IMR-90 (cell line): Measurements from ENCODE around the gene TTLL8. TPM values are rescaled to one million over a fixed set of nuclear protein-coding genes. Genes with fewer than 3 reads are reported as not detected.

ENCODE experiments used
- ATAC-seq: fragments of 200-7000 bp; cut with Tn5 transposase; 2 replicates; pipeline ENCODE4 v1.9.1; 2020; ENCODE audit warnings: low read depth, mild to moderate bottlenecking, moderate library complexity
- BruUV-seq: library from RNA; stranded (reverse); fragments of 400-500 nt; replicated peaks from 2 replicates; lab custom pipeline; 2021; lab: Mats Ljungman, UMichigan
- CTCF ChIA-PET: fragments of 300-600 bp; formaldehyde crosslinking; extraction: SDS; loops from one replicate; lab custom pipeline; 2021; ENCODE audit warnings: antibody characterized with exemption; lab: Yijun Ruan, JAX
- POLR2A ChIA-PET: fragments of 300-600 bp; sonication (Branson Sonifier 250); formaldehyde crosslinking; loops from one replicate; lab custom pipeline; 2022; ENCODE audit warnings: antibody characterized with exemption; ENCODE audit not compliant: unreplicated experiment; lab: Charles Lee
- DNase-seq: peaks from one replicate; pipeline ENCODE4 v3.0.0; 2013
- H2AFZ ChIP-seq: replicated peaks from 2 replicates; pipeline ENCODE3; 2013; ENCODE audit warnings: low read length, mild to moderate bottlenecking; ENCODE audit not compliant: poor library complexity
- H2AK5ac ChIP-seq: 2 replicates; pipeline ENCODE4 v1.6.1; 2013; ENCODE audit warnings: low read depth, low read length, inconsistent platforms
- H2AK9ac ChIP-seq: replicated peaks from 2 replicates; pipeline ENCODE3; 2013; ENCODE audit warnings: mild to moderate bottlenecking, low read depth, low read length, moderate library complexity; ENCODE audit not compliant: poor library complexity
- H2BK120ac ChIP-seq: 2 replicates; pipeline ENCODE4 v1.6.1; 2013; ENCODE audit warnings: low read depth, low read length, inconsistent platforms
- H2BK15ac ChIP-seq: 3 replicates; pipeline ENCODE4 v1.6.1; 2013; ENCODE audit warnings: low read depth, low read length, inconsistent platforms
- H2BK20ac ChIP-seq: 2 replicates; pipeline ENCODE4 v1.6.1; 2013; ENCODE audit warnings: low read depth, mild to moderate bottlenecking, inconsistent platforms, low read length, moderate library complexity
- H2BK5ac ChIP-seq: 2 replicates; pipeline ENCODE4 v1.6.1; 2013; ENCODE audit warnings: mild to moderate bottlenecking, low read depth, low read length, inconsistent platforms; ENCODE audit not compliant: poor library complexity, severe bottlenecking
- H3K14ac ChIP-seq: replicated peaks from 2 replicates; pipeline ENCODE4 v1.6.1; 2013; ENCODE audit warnings: low read depth, low read length, inconsistent platforms
- H3K18ac ChIP-seq: 2 replicates; pipeline ENCODE4 v1.6.1; 2013; ENCODE audit warnings: low read depth, low read length, control low read depth
- H3K23ac ChIP-seq: 2 replicates; pipeline ENCODE4 v1.6.1; 2013; ENCODE audit warnings: low read depth, low read length, inconsistent platforms
- H3K27ac ChIP-seq: 2 replicates; pipeline ENCODE4 v1.5.1; 2013; ENCODE audit warnings: mild to moderate bottlenecking, control low read depth, low read length; ENCODE audit not compliant: insufficient read depth
- H3K27me3 ChIP-seq: 2 replicates; pipeline ENCODE4 v1.6.1; 2013; ENCODE audit warnings: low read length; ENCODE audit not compliant: control insufficient read depth, insufficient read depth
- H3K36me3 ChIP-seq: 2 replicates; pipeline ENCODE4 v1.6.1; 2013; ENCODE audit warnings: low read length, mixed read lengths; ENCODE audit not compliant: control insufficient read depth, insufficient read depth
- H3K4ac ChIP-seq: 2 replicates; pipeline ENCODE4 v1.6.1; 2013; ENCODE audit warnings: low read depth, low read length, inconsistent platforms
- H3K4me1 ChIP-seq: 2 replicates; pipeline ENCODE4 v1.6.1; 2013; ENCODE audit warnings: low read length, mixed read lengths; ENCODE audit not compliant: control insufficient read depth, insufficient read depth
- H3K4me2 ChIP-seq: 2 replicates; pipeline ENCODE4 v1.6.1; 2013; ENCODE audit warnings: low read depth, mild to moderate bottlenecking, control low read depth, low read length, moderate library complexity
- H3K4me3 ChIP-seq: 2 replicates; pipeline ENCODE4 v1.5.1; 2013; ENCODE audit warnings: low read depth, mild to moderate bottlenecking, control low read depth, low read length, moderate library complexity; ENCODE audit not compliant: insufficient read depth
- H3K56ac ChIP-seq: 2 replicates; pipeline ENCODE4 v1.6.1; 2013; ENCODE audit warnings: low read length, inconsistent platforms; ENCODE audit not compliant: insufficient read depth; ENCODE audit errors: extremely low read depth
- H3K79me1 ChIP-seq, 2 experiments: 2 replicates each; pipeline ENCODE4 v1.6.1; 2013; ENCODE audit warnings: low read length in 2 of 2, inconsistent platforms in 1 of 2, low read depth in 1 of 2
- H3K9ac ChIP-seq: 2 replicates; pipeline ENCODE4 v1.6.1; 2013; ENCODE audit warnings: low read depth, low read length, control low read depth
- H3K9me1 ChIP-seq: 2 replicates; pipeline ENCODE4 v1.6.1; 2013; ENCODE audit warnings: low read length, inconsistent platforms; ENCODE audit not compliant: insufficient read depth
- H3K9me3 ChIP-seq: 2 replicates; pipeline ENCODE4 v1.6.1; 2013; ENCODE audit warnings: low read length; ENCODE audit not compliant: control insufficient read depth, insufficient read depth
- H4K20me1 ChIP-seq: 2 replicates; pipeline ENCODE4 v1.6.1; 2013; ENCODE audit warnings: low read length, inconsistent platforms; ENCODE audit not compliant: insufficient read depth
- H4K5ac ChIP-seq: 2 replicates; pipeline ENCODE4 v1.6.1; 2013; ENCODE audit warnings: mild to moderate bottlenecking, low read depth, low read length, control low read depth
- H4K8ac ChIP-seq, 2 experiments: 2 replicates each; pipeline ENCODE4 v1.6.1; 2013; ENCODE audit warnings: low read depth in 2 of 2, low read length in 2 of 2, control low read depth in 1 of 2, inconsistent platforms in 1 of 2
- H4K91ac ChIP-seq: 2 replicates; pipeline ENCODE4 v1.6.1; 2013; ENCODE audit warnings: low read depth, low read length, inconsistent platforms; ENCODE audit not compliant: insufficient read depth
- CEBPB ChIP-seq: IDR thresholded peaks from 2 replicates; pipeline ENCODE4 v1.6.1; 2012; ENCODE audit warnings: low read depth, low read length, improper control_type of control experiment
- CHD1 ChIP-seq: IDR thresholded peaks from 2 replicates; pipeline ENCODE4 v1.6.1; 2012; ENCODE audit warnings: low read depth, low read length, improper control_type of control experiment
- FOS ChIP-seq: fragments of 150-350 bp; IDR thresholded peaks from 2 replicates; pipeline ENCODE4 v1.6.1; 2016; ENCODE audit warnings: low read depth, low read length
- MAZ ChIP-seq: IDR thresholded peaks from 2 replicates; pipeline ENCODE4 v1.6.1; 2012; ENCODE audit warnings: low read depth, mild to moderate bottlenecking, low read length, improper control_type of control experiment, moderate library complexity, borderline replicate concordance
- MXI1 ChIP-seq: IDR thresholded peaks from 2 replicates; pipeline ENCODE4 v1.6.1; 2012; ENCODE audit warnings: low read depth, mild to moderate bottlenecking, low read length, moderate library complexity, borderline replicate concordance
- NFE2L2 ChIP-seq: fragments of 150-350 bp; IDR thresholded peaks from 2 replicates; pipeline ENCODE4 v1.6.1; 2016; ENCODE audit warnings: low read depth, mild to moderate bottlenecking, low read length
- RCOR1 ChIP-seq: IDR thresholded peaks from 2 replicates; pipeline ENCODE4 v1.6.1; 2012; ENCODE audit warnings: mild to moderate bottlenecking, low read length, improper control_type of control experiment; ENCODE audit not compliant: insufficient replicate concordance
- USF2 ChIP-seq: fragments of 150-350 bp; IDR thresholded peaks from 2 replicates; pipeline ENCODE4 v1.6.1; 2017; ENCODE audit warnings: mild to moderate bottlenecking, antibody characterized with exemption, low read length, low read depth
- WGBS, 2 experiments: methylation state at CpG; one replicate each; pipeline versions ENCODE4 v1.1.5 to v1.1.7; 2013; ENCODE audit warnings: missing lambda C conversion rate in 2 of 2; ENCODE audit not compliant: insufficient read length in 1 of 2; ENCODE audit errors: extremely low coverage in 2 of 2; 5-methylcytosine and 5-hydroxymethylcytosine counted together
- dilution Hi-C: fragments of 300-500 bp; cut with HindIII; formaldehyde crosslinking; loops from one replicate; pipeline ENCODE4 v1.14.3; 2018; ENCODE audit warnings: low sequenced_read_pairs; ENCODE audit not compliant: unreplicated experiment
- in situ Hi-C: fragments of 300-500 bp; cut with MboI; formaldehyde crosslinking; loops from 3 replicates; pipeline ENCODE4 v1.14.3; 2019; ENCODE audit warnings: low sequenced_read_pairs, inconsistent platforms, mixed read lengths
- intact Hi-C: fragments of 100-400 bp; cut with micrococcal nuclease; formaldehyde crosslinking; loops from 2 replicates; pipeline ENCODE4 v1.10.0; 2022
- polyA plus RNA-seq, 3 experiments: library from polyadenylated mRNA; depleted of rRNA; stranded (reverse); fragments of >200 nt; gene quantifications; 2 replicates each; pipeline ENCODE4 v1.2.3, GENCODE V29; 2012; ENCODE audit warnings: low replicate concordance in 1 of 3
- total RNA-seq: library from RNA; depleted of rRNA; stranded (reverse); fragments of >200 nt; gene quantifications from 2 replicates; pipeline ENCODE4 v1.2.3, GENCODE V29; 2012

TTLL8 gene
- total and polyA plus RNA-seq, 2 of the 4 experiments (the other 2 are of a cell fraction), result not detected

GRCh38 chr22:50074551-50075530 lies 16.7 kb upstream of the TTLL8 start:
- DNase-seq (no peak), ATAC-seq (no peak)
- H4K91ac ChIP-seq, result no peak overlapping the region
- no peaks in the 10 kb centered on the region; the same call in 1 of the 2 replicates for H3K4me1 ChIP-seq
- no peaks in the 10 kb centered on the region for H4K20me1 ChIP-seq
- H3K9me1 ChIP-seq, result no peaks in the 10 kb centered on the region
- H2BK120ac ChIP-seq, result no peak overlapping the region
- H3K36me3 ChIP-seq, result no peaks in the 10 kb centered on the region
- no peak overlapping the region for H3K23ac ChIP-seq
- H3K9ac ChIP-seq, result no peak overlapping the region
- no peak overlapping the region for H3K4me2 ChIP-seq
- no peak overlapping the region for H3K14ac ChIP-seq
- H3K4me3 ChIP-seq, result no peak overlapping the region
- 93% methylated on average over 18 of the region's 32 CpGs; no CpG with 5 or more reads in 1 of the 2 experiments for WGBS, 2 experiments
- H2BK20ac ChIP-seq, result no peak overlapping the region
- no peak overlapping the region for H3K27ac ChIP-seq
- no peak overlapping the region for H2BK15ac ChIP-seq
- no TSS peak for BruUV-seq
- no peak overlapping the region for H3K18ac ChIP-seq
- H3K79me1 ChIP-seq, result no peaks in the 10 kb centered on the region
- no peak overlapping the region for H4K5ac ChIP-seq
- H2BK5ac ChIP-seq, result no peak overlapping the region
- H3K27me3 ChIP-seq, result peaks cover 3% of the 10 kb centered on the region; the same call in 1 of the 2 replicates
- in situ Hi-C loops (no loop called here), intact Hi-C loops (no loop called here), dilution Hi-C loops (no loop called here)
- no peak overlapping the region for H2AFZ ChIP-seq
- ChIA-PET CTCF (no interaction called here), POLR2A (interaction anchor here (0.6 kb wide), 1 partner anchor 177 kb away, joined by 3 read pairs; no protein-coding TSS in a partner anchor)
- no peak overlapping the region for H2AK5ac ChIP-seq
- no peak overlapping the region for H3K4ac ChIP-seq
- no peak overlapping the region for H4K8ac ChIP-seq
- no peaks in the 10 kb centered on the region for H3K9me3 ChIP-seq
- TF ChIP-seq RCOR1 (no peak), USF2 (no peak), CEBPB (no peak), CHD1 (no peak), NFE2L2 (no peak), MXI1 (no peak), FOS (no peak), MAZ (no peak)
- no peak overlapping the region for H3K56ac ChIP-seq
- H2AK9ac ChIP-seq, result no peak overlapping the region
